ENCODE results near the gene SLC44A3. TPM values are rescaled to one million over a fixed set of nuclear protein-coding genes. Genes with fewer than 3 reads are reported as not detected.

Gene SLC44A3, protein sequence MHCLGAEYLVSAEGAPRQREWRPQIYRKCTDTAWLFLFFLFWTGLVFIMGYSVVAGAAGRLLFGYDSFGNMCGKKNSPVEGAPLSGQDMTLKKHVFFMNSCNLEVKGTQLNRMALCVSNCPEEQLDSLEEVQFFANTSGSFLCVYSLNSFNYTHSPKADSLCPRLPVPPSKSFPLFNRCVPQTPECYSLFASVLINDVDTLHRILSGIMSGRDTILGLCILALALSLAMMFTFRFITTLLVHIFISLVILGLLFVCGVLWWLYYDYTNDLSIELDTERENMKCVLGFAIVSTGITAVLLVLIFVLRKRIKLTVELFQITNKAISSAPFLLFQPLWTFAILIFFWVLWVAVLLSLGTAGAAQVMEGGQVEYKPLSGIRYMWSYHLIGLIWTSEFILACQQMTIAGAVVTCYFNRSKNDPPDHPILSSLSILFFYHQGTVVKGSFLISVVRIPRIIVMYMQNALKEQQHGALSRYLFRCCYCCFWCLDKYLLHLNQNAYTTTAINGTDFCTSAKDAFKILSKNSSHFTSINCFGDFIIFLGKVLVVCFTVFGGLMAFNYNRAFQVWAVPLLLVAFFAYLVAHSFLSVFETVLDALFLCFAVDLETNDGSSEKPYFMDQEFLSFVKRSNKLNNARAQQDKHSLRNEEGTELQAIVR
- polyA plus RNA-seq (ENCODE audit: insufficient read length in 4 of 4), result 100 to 1,000 TPM in 1 of 4 donors, 10 to 100 TPM in 3; 67.0 to 121 (median 83.1) TPM

DNA sequence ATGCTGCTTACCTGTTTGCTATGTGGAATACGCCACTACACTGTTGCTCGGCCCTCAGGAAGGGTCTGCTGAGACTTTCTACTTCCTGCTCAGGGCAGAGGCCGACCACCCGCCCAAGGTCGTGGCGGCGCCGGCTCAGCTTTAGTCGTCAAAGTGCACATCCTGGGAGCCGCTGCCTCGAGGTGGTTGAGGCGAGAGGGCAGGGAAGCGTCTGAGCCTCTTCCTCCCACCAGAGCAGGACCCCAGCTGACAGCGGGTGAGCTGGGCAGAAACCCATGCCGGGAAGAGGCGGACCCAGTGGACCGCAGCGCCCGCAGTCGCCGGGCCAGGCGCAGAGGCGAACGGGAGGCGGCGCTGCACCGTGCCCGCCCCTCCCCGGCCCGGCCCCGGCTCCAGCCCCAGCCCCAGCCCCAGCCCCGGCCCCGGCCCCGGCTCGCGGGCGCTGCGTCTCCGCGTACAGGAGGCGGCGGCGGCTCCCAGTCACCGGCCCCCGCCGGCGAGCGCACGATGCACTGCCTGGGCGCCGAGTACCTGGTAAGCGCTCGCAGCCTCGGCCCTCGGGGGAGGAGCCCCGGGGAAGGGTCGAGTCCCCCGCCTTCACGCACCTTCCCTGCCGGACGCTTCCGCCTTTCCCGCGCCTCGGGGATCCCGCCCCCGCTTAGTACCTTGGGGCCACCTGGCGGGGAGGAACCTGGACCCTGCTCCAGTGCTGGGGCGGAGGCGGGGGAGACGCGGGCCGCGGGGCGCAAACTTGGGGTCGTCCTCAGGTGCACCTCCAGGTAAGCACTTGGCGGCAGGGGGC lies at the start of gene SLC44A3:
TSS of gene SLC44A3 (plus strand) at position 413 of the 802 bp plus-strand sequence. CDS start at position 508, 95 bp downstream.
- no peak for DNase-seq (ENCODE audit: low read depth in 4 of 4, low spot score in 3 of 4)

DNA sequence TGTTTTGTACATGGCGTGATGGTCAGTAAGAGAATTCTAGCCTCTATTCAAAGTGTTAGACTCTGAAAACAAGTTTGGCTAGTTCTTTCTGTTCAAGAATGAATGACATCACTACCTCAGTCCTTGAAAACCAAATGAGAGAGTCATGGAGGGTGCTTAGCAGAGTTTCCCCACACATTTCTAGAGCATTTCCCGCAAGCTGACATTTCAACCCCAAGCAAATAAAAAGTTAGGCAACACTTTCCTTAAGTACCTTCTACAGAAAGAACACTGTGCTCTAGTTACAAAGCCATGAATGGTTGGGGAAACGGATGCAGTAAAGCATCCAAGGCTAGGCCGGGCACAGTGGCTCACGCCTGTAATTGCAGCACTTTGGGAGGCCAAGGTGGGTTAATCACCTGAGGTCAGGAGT lies 47.9 kb upstream of the SLC44A3 start:
- no peak for DNase-seq (ENCODE audit: low read depth in 4 of 4, low spot score in 3 of 4)

DNA sequence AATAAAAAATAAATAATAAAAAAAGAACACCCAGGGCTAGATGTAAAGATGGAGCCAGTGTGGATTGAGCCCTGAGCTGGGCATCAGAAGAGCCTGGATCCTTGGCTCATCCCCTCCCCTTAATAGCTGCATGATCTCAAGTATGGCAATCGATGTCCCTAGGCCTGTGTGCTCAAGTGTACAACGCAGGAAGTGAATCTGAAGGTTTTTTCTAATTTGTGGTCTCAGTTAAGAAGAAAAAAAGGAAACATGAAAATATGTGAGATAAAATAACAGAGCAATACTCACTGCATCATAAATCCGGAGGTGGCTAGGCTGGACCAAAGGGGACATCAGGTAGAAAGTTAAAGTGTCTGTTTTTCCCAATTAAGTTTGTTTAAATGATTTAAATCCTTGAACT lies 47.3 kb upstream of the SLC44A3 start:
- DNase-seq (ENCODE audit: low read depth in 4 of 4, low spot score in 3 of 4), result no peak

DNA sequence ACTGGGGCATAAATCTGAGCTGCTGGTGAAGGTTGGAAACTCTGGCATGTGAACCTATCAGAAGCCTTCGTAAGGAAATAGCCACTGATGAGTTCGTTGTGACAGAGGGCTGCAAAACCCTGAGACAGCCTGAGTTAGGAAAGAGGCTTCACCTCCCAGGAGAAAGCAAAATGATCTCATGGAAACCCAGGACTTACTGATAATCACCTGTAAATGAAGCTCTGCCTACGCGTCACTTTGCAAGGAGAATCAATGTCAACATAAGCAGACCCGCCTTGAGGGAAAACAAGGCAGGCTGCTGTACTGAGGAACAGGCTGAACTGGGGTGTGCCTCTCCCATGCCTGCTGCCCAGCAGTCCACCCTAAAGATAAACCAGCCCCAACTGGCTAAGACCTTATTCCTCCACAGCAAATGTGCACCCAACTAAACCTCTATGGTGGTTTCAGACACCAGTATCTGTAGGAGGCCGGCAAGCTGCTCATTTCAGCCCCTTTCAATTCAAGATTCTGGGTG lies 46.8 kb upstream of the SLC44A3 start:
- no peak for DNase-seq (ENCODE audit: low read depth in 4 of 4, low spot score in 3 of 4)

DNA sequence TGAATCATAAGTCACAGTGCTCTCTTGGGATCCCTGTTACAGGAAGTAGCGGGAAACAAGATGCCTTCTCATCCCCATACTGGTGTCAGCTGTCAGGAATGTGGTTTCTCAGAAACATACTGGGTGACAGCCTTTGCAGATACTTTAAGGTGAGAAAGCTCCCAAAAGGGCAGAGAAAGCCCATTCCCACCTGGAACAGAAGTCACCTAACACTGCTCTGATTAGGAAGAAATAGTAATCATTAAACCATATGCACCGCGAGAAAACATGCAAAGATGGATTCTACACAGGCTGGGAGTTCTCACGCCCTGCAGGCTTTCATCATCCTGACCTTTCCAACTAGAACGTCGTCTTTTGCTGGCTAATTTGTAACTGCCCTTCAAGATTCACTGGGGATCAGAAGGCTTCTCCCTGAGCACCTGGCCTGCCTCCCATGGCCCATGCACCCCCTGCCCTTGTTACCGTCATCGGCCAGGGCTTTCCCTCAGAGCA lies 46.2 kb upstream of the SLC44A3 start:
- no peak for DNase-seq (ENCODE audit: low read depth in 4 of 4, low spot score in 3 of 4)

DNA sequence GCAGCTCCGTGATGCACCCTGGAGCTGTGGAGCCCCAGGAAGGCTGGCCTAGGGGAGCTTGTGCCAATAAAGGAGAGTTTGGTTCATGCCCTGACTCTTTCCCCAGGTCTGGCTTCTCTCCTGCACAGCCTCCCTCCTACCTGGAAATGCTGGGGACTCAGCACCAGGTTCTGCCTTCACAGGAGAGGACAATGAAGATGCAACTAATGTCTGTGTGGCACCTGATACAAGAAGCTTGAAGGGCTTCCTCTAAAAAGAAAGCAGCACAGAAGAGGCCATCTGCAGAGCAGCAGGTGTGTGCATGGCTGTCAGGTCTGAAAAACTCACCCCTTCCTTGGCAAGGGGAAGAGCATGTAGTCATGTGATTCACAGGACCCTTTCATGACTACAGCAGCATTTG lies 43.7 kb upstream of the SLC44A3 start:
- no peak for DNase-seq (ENCODE audit: low read depth in 4 of 4, low spot score in 3 of 4)

DNA sequence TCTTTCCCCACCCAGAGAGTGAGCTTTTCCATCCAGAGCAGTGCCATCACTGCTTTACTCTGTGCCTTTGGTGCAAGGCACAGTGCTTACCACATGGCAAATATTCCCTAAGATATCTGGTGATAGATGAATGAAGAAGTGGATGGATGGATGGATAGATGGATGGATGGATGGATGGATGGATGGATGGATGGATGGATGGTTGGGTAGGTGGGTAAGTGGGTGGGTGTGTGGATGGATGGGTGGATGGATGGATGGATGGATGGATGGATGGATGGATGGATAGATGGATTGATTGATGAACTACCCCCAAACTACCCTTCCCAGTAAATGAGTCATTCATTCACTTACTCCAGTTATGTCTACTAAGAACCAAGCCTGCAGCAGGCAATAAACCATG lies 42.9 kb upstream of the SLC44A3 start:
- DNase-seq (ENCODE audit: low read depth in 4 of 4, low spot score in 3 of 4), result no peak

DNA sequence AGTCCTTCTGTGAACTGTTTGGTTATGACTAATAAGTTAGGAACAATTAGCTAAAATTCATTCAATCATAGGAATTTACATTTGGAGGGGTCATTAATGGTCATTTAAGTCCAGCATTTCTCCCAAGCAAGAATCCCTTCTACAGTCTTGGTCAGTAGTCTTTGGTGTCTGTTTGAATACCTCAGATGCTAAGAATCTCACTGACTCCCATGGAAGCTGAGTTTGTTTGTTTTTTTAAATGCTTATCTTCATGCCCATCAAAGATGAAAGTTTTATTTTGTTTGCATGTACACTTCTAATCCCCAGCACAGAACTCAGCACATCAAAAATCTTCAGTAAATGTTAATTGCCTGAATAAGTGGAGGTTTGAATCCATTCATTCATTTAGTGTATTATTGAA lies 41.3 kb upstream of the SLC44A3 start:
- DNase-seq (ENCODE audit: low read depth in 4 of 4, low spot score in 3 of 4), result no peak

DNA sequence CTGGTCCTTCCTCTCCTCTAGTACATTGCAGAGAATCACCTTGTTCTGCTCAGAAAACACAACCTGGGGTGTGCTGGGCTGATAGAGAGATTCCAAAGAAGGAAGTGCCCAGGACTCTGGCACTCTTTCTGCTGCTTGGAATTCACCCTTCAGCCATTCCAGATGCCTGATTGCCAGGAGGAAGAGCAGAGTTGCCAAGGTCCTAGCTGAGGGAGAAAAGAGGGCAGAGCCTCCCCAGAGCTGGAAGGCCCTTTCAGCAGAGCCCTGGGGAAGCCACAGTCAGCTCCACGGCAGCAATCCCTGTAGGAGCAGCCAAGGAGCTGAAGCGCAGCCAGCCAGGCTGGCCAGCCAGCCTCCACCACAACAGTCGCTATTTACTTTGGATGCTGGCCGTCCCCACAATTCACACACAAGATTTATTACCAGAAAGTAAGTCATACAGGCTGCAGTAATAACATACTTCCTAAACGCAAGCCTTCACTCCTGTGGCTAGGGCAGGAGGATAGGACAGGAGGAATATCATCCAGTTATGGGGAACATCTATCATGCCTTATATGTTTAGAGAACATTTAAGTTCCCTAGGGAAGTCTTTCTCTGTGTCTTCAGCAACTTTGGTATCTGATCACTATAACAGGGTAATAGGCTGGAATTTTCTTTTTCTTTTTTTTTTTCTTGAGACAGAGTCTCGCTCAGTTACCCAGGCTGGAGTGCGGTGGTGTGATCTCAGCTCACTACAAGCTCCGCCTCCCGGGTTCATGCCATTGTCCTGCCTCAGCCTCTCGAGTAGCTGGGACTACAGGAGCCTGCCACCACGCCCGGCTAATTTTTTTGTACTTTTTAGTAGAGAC lies 36.6 kb upstream of the SLC44A3 start:
- no peak for DNase-seq (ENCODE audit: low read depth in 4 of 4, low spot score in 3 of 4)

DNA sequence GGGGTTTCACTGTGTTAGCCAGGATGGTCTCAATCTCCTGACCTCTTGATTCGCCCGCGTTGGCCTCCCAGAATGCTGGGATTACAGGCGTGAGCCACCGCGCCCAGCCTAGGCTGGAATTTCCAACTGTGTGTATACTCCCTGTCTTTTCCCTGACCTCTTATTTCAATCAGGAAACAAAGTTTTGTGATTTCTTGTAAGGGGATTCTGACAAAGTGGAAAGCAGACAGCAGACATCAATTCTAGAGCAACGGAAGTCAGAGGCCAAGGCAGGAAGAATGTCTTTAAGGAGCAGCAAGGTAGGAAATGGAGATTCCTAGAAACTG lies 36.0 kb upstream of the SLC44A3 start:
- DNase-seq (ENCODE audit: low read depth in 4 of 4, low spot score in 3 of 4), result no peak

DNA sequence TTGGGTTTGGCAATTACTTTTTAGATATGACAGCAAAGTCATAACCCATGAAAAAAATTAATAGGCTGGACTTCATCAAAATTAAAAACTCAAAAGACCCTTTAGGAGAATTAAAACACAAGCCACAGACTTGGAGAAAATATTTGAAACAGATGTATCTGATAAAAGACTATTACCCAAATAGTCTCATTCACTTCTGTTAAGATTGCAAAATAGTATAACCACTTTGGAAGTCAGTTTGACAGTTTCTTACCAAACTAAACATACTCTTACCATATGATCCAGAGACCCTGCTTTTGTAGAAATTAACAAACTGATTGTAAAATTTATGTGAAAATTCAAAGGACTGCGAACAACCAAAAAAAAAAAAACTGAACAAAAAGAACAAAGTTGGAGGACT lies 32.5 kb upstream of the SLC44A3 start:
- DNase-seq (ENCODE audit: low read depth in 4 of 4, low spot score in 3 of 4), result no peak

DNA sequence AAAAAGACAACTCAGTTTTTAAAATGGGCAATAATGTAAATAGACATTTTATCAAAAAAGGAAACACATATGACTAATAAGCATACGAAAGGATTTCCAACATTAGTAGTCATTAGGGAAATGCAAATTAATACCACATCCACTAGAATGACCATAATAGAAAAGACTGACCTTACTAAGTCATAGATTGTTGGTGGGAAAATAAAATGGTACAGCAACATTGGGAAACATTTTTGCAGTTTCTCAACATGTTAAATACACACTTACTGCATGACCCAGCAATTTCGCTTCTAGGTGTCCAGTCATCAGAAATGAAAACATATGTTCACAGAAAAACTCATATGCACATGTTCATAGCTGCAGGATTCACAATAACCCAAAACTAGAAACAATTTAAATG lies 29.9 kb upstream of the SLC44A3 start:
- no peak for DNase-seq (ENCODE audit: low read depth in 4 of 4, low spot score in 3 of 4)

DNA sequence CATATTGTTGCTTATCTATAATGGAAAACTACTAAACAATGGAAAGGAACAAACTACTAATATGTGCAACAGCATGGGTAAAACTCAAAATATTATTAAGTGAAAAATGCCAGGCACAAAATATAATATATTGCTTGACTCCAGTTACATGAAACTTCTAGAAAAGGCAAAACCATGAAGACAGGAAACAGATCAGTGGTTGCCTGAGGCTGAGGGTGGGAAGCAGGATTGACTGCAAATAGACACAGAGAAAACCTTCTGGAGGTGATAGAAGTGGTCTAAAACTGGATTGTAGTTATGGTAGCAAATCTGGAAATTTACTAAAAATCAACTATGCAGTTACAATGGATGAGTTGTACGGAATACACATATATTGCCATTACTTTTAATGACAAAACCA lies 29.5 kb upstream of the SLC44A3 start:
- no peak for DNase-seq (ENCODE audit: low read depth in 4 of 4, low spot score in 3 of 4)

DNA sequence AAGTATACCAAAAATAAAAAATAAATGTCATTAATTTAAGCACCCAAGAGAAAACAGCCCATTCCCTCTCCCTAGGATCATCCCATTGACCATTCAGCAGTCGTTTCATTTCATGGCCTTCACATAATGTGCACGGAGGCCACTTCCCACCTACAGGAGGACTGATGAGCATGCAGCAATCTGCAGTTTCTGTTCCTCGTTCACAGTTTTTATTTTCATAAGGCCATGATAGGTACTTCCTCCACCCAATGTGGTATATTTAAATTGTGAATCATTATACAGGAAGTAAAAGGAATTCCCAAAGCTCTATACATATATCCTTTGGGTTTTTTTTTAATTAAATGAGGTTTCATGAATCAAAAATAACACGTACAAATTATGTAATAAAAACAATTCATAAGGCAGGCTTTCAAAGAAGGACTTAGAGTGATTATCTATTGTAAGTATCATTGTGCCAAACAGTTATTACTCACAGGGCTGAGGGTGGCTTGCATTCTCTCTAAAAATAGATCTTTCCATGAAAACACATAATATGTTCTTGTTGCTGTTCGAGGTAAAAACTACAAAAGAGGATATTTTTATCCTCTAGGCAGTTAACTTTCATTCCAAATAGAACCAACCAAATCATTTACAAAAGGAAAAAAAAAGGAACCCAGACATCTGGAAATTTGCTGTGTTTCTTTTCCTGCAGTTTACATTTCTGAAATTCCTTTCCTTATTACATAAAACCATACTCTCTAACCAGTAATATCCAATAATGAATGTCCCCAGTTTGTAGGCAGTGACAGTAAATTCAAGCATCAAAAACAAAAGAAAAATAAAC lies 27.5 kb upstream of the SLC44A3 start:
- no peak for DNase-seq (ENCODE audit: low read depth in 4 of 4, low spot score in 3 of 4)

DNA sequence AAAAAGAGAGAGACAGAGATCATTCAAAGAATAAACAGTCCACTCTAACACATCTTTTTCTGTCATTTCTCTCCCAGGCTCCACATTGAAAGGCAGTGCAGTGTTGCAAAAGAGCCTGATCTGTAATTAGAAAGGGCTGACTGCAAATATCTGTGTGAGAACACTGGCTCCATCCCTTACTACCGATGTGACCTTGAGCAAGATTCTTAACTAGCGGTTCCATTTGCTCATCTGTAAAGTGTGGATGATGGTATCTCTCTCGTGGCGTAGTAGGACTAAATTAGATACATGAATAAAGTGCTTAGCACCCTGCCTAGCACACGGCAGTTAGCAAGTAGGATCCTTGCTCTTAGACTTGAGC lies 26.9 kb upstream of the SLC44A3 start:
- no peak for DNase-seq (ENCODE audit: low read depth in 4 of 4, low spot score in 3 of 4)

DNA sequence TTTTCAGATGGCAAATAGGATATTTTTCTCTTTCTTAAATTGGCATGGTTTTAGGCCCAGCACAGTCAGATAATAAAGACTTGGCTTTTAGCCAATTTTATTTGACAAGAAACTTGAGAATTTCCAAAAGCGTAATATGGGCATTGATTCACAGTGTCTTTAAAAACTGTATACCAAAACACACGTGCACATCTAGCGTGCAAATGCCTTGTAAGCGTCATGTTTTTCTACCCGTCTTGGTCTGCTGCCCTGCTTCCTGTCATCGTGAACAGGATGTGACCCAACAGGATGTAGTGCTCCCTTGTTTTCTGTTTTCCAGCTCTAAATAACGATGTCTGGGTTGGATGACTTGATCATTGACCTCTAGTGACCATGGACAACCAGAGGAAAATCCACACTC lies 24.7 kb upstream of the SLC44A3 start:
- DNase-seq (ENCODE audit: low read depth in 4 of 4, low spot score in 3 of 4), result no peak

DNA sequence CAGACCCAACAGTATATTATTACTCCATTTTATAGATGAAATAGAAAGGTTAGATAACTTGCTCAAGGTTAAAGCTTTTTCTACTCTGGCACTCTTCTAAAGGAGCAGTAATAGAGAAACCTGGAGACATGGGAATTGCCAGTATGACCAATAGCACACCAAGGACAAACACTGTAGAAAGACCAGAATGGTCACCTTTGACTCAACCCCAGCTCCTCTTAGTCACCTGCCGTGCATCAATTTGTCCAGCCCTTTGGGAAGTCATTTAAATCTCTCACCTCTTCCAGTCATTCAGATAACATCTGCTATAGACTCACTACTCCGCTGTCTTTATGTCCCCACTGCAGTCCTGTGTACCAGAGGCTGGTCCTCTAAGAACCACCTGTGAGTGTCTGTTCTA lies 23.9 kb upstream of the SLC44A3 start:
- DNase-seq (ENCODE audit: low read depth in 4 of 4, low spot score in 3 of 4), result no peak

DNA sequence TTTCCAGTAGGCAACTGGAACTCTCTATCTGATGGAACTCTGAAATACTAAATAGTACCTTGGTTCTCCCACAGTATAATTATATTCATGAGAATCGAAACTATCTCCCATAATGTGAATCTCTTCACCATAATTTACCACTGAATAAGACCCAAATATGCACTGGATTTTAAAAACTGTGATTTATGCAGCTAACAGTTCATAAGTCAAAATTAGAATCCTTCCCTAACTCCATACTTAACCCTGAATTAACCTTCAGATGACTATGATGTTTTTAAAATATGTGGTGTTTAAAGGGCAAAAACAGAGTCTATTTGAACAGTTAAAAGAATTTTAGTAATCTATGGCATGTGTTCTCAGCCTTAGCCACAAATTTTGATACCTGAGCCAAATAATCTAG lies 22.9 kb upstream of the SLC44A3 start:
- no peak for DNase-seq (ENCODE audit: low read depth in 4 of 4, low spot score in 3 of 4)

DNA sequence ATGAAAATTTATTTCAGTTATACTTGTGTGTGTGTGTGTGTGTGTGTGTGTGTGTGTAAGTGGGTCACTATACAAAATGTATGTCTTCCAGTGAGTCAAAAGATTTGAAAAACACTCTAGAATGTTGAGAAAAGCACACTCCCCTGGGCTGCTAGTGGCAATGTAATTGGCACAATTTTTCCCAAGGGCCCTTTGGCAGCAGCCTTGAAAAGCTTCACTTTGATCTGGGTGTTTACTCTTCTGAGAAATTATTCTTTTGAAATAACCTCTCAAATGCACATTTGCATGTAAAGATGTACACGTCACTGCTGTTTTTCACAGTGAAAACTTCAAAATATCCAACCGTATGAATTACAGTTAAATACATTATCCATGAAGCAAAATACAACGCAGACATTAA lies 22.1 kb upstream of the SLC44A3 start:
- DNase-seq (ENCODE audit: low read depth in 4 of 4, low spot score in 3 of 4), result no peak

All from right renal pelvis (tissue), 4 donors.